EH (cell line): ENCODE measurements around the gene EOMES.
"Not testable (repeated sequence)": the region's sequence is repeated elsewhere in the genome, so short reads cannot be mapped to it uniquely, and the experiment has no call there.

ENCODE experiments used
- DNase-seq: peaks from one replicate; pipeline ENCODE4 v3.0.0-alpha.2; 2015; ENCODE audit warnings: low read depth

EOMES gene

DNA sequence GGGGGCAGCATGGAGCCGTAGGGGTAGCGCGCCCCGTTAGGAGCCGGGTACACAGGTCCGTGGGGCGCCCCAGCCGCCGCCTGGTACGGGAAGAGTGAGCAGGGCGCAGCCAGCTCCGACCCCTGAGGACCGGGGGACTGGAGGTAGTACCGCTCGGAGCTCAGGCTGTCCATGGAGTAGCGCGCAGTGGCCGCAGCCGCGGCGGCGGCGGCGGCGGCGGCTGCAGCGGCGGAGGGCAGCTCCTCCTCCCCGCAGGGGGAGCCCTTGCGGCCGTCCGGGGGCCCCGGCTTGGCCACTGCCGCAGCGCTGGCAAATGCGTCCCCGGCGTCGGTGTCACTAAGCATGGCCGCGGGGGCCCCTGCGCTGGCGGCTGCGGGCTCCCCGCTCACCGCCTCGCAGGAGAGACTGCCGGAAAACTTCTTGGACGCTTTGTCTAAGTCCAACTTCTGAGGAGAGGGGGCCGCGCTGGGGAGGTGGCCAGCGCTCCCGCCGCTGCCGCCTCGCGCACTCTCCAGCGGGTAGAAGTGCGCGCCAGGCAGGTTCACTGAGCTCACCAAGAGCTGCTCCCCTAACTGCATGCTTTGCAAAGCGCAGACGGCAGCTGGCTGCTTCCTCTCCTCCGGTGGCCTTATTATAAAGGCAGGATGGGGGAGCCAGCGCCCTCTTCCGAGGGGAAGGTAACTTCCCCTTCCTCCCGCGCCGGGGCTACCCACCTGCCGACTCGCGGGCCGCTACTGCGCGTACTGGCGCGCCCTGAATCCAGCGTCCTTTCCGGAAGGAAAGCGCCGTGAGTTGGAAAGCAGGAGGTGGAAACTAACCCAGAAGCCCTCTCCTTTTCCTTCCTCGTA, at the start of gene EOMES:
Gene EOMES (minus strand): TSS at position 607 of the 848 bp plus-strand sequence. CDS start 29 bp downstream, at position 578.
- DNase-seq: peak; percentile 23

DNA sequence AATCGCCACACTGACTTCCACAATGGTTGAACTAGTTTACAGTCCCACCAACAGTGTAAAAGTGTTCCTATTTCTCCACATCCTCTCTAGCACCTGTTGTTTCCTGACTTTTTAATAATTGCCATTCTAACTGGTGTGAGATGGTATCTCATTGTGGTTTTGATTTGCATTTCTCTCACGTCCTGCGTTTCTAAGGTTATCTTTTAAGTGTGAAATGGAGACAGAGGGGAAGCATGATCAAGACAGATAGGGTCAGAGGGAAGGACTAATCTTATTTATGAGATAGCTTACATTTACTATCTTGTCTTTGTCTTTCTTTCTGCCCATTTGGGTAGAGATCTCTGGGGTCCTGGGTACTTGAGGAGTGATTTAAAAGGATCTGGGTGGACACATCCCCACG, 48.3 kb upstream of the EOMES start:
- not testable (repeated sequence) for DNase-seq

GRCh38 chr3:27767000-27767399, 44.9 kb upstream of the EOMES start:
- no peak for DNase-seq

GRCh38 chr3:27758083-27758482, 36.0 kb upstream of the EOMES start:
- peak; percentile 85 for DNase-seq

DNA sequence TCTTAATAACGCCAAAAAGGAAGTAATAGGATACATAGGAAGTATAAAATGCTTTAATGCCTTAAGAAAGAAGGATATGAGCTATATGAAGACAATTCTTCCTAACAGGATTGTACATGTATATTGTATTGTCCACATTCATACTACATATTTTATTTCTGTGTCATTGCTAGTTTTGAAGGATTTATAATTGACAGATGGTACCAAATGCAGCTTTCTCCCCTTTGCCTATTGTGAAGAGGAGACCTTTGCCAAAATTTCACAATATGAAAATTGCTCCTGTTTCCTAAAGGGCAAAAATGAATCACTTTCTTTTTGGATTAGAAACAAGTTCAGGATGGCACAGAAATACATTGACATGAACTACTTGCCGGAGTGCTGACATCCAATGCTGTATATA, 34.8 kb upstream of the EOMES start:
- no peak for DNase-seq

DNA sequence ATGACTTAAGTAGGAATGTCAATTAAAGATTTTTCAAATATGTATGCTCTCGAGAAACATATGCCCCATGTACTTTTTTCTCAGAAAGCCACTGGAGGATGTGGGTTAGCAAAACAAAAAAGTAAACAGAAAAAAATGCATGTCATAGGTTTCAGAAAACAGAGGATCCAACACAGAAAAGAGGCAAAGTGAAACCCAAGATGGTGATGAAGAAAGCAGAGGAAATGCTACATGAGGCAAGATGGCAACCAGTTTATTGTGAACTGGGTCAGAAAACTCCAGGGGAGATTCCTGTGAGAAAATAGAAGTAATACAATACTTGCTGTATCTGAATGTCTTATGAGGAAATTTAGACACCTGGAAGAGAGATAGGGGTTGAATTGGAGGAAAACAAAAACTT, 30.8 kb upstream of the EOMES start:
- no peak for DNase-seq

DNA sequence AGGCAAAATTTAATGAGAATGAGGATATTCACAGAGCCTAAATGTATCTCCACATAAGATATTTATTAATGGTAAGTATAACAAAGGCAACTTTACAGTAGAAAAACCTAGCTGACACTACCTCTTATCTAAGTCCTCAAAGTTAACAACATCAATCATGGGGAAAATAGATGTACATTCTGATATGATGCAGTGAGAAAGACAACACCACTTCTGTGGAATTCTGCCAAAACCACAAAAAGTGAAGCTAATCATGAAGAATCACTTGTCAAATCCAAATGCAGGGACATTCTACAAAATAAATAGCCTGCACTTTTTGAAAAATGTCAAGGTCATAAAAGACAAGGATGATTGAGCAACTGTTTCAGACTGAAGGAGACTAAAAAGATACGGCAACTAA, 27.5 kb upstream of the EOMES start:
- DNase-seq: no peak

DNA sequence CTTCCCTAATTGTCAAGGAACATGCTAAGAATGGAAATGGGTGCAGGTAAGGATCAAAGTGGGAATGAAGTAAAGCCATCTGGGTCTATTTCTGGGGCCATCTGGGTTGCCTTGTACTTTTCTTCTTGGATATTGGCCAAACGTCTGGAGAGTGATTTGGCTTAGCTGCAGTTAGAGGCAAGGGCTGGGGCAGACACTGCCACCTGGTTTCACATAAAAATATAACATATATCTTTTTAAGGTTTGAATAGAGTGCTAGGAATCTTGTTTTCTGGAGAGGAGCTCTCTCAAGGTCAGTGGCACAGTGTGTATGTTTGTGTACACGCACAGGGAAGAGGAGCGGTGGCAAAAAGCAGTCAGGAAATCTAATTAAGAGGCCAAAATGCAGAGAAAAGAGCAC, 24.7 kb upstream of the EOMES start:
- DNase-seq: no peak

- no peak for DNase-seq
Measured at GRCh38 chr3:27740854-27741253, 18.7 kb upstream of the EOMES start.

DNA sequence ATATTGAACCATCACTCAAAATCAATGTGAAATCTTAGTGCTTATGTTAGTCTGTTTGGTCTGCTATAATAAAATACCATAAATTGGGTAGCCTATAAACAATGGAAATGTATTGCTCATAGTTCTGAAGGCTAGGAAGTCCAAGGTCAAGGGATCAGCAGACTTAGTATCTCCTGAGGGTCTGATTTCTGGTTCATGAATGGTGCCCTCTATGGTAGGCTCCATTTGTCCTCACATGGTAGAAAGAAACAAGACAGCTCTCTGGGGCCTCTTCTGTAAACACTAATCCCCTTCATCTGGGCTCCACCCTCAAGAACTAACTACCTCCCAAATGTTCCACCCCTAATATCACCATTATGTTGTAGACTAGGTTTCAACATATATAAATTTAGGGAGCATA, 15.0 kb upstream of the EOMES start:
- DNase-seq: no peak

DNA sequence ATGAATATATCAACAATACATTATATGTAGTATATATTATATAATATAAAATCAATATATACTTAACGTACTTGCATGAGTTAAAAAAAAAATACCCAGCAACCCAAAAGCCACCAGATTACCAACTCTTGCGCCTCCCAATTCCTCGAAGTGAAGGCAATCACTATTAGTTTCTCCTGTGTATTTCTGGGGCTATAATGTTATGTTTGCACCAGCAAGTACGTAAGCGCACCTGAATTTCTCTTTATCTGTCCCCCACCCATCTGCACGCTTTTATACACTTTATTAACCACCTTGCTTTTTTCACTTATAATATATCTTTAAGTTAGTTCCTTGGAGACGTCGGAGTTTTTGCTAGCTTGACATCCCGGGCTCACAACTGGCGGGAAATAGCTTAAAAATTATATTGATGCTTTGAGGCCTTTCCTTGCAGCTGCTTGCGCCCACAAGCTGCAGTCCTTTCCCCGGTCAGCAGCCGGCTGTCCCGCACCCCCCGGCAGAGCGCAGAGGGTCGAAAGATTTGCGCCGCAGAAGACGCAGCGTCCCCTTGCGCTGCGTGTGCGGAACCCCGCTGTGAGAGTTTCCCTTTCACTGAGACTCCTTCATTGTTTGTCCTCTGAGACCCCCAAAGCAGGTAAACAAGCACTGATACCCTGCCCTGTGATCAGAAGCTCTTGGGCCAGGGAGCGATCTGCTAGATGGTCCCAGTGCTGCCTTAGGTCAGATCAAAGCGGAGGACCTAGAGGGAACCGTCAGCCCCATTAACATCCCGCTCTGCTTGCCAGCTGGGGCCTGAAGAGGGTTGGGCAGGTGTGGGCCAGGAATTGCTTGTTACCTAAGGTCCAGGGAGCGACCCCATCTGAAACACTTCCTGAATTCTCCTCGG, 8.9 kb upstream of the EOMES start:
- no peak for DNase-seq

DNA sequence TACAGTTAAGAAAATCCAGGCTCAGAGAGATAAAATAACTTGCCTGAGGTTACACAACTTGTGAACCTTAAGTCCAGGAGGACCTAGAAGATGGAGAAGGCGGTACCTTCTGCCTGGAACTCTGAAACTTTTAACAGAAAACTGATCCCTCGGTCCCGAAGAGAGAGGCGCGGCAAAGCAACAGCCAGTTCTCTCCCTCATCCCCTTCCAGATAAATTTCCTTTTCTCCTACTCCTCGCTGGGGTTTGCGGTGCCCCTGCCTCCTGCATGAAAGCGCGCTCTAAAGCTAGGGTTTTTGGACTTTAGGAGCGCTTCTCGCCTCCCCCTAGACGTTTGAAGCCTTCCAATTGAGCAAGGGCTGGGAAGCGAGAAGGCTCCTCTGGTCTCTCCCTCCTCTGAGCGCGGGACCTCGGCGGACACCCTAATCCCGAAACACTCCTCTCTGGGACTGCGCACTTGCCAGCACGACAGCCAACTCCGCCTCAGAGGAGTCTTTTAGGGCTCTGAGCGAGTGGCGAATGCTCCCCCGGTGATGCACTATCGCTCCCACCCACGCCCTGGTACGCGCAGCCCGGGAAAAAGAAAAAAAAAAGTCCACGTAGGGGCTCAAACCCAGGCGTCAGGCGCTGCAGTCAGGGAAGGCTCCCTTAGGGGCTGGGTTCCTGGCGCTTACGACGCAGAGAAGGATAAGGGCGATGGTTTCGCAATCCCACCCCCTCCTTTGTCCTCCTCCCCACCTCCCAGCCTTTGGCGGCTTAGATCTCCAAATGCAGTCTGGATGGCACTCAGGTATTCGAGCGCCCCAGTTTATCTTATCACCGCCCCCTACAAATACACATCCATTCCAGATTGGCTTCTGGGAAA, 7.9 kb upstream of the EOMES start:
- no peak for DNase-seq

GRCh38 chr3:27729325-27729724, 7.2 kb upstream of the EOMES start:
- no peak for DNase-seq

GRCh38 chr3:27728195-27729087, 6.3 kb upstream of the EOMES start:
- DNase-seq: no peak

DNA sequence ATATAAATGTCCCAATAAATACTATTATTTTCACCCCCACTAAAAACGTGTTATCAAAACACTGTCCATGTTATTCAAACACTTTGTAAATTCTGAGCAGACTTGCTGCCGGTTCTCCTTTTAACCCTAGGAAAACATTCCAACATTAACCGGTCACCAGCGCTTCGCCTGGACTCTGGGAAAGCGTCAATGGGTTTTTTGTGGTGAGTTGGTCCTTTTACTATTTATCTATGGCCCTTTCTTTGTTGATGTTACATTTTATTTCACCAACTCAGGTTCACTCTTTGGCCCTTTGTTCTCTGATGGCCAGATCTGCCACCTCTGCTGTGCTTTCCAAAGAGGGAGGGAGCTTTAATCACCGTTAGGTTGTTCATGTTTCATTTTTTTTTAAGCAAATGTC, 4.1 kb upstream of the EOMES start:
- peak; percentile 27 for DNase-seq

GRCh38 chr3:27724459-27725197, 2.5 kb upstream of the EOMES start:
- no peak for DNase-seq

DNA sequence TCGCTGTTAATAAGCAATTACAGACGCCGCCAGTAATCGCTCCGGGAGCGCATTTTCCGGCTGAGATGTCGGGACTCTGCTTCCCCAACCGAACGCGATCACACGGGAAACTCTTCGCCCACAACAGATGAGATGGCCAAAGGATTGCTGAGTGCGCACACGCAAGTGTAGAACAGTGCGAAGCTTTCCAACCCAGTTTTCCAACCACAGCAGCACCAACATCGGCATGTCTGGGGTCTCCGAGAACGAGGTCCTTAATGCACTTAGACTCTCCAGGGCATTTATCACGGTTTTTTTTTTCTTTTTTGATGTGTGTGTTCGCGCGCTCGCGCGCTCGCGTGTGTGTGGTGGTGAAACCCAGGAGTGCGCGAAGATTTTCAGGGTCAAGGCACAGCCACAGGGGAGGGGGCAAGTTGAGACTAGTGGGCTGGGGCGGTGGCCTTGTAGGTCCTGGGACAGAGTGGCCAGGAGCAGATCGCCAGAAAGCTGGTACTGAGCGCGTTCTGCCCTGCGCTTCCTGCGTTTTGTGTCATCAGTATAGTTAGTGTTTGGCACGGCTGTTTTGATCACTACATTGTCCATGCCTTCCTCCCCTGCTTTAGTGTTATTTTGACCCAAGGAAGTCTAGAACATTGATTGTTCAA, 1.8 kb upstream of the EOMES start:
- DNase-seq: no peak

DNA sequence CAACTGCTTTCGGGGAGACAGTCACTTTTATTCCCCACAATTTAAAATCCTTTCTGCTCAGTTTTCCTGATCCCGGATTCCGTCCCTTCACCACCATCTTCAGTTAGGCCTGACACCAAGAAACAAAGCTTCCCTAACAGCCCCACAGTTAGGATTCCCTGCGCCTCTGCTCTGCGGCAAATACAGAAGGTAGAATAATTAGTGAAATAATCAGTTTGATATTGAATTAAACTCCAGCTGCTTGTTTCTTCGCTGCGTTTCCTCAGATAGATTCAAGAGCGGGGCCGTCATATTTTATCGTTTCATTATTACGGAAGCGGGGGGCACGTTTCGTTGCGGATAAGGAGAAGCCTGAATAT, 1.3 kb upstream of the EOMES start:
- DNase-seq: no peak

DNA sequence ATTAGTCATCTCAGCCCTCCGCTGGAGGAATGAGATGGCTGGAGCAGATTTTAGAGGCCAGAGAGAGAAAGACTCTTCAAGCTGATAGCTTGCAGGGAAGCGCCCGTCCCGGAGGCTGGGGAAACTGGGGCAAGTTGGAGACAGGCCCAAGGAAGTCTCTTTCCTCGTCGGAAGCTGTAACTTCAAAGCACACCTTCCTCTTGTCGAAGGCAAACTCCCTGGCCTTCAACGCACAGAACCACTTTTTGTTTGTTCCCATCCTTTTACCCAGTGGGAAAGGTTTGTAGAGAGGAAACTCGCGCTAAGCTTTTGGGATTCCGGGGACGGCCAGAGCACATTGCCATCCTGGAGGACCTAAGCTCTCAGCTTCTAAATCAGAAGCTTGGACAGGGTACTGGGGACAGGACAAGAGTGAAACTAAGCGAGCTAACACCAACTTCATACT, 900 bp upstream of the EOMES start:
- DNase-seq: no peak
